Gastroesophageal sphincter (tissue), 4 donors: Measurements from ENCODE around the gene TNRC6B. TPM values are rescaled to one million over a fixed set of nuclear protein-coding genes. Genes with fewer than 3 reads are reported as not detected.
"Not testable (repeated sequence)": the region's sequence is repeated elsewhere in the genome, so short reads cannot be mapped to it uniquely, and the experiment has no call there.

Source experiments
- ATAC-seq: fragments of 150-250 bp; one replicate; pipeline ENCODE4 v1.9.1; 2016; ENCODE audit warnings: mild to moderate bottlenecking, moderate library complexity
- H3K27ac ChIP-seq, 4 donors: fragments of 200-600 bp; sonication (generic) in 3 of 4; 1 replicate in 3 of 4; 2 replicates in 1 of 4; pipeline ENCODE4 v1.5.1; 2016 to 2019
- H3K27me3 ChIP-seq: fragments of 200-600 bp; sonication (generic); one replicate; pipeline ENCODE4 v1.5.1; 2019
- H3K36me3 ChIP-seq, 2 donors: fragments of 200-600 bp; sonication (generic); one replicate each; pipeline ENCODE4 v1.5.1; 2019; ENCODE audit warnings: control low read depth in 1 of 2
- H3K4me1 ChIP-seq, 3 donors: fragments of 200-600 bp; sonication (generic); 1 replicate in 2 of 3; 2 replicates in 1 of 3; pipeline ENCODE4 v1.5.1; 2016 to 2019; ENCODE audit warnings: control low read depth in 2 of 3
- H3K4me3 ChIP-seq, 2 donors: fragments of 200-600 bp; sonication (generic); one replicate each; pipeline ENCODE4 v1.5.1; 2019; ENCODE audit warnings: mild to moderate bottlenecking in 1 of 2, moderate library complexity in 1 of 2
- H3K9me3 ChIP-seq, 3 donors: fragments of 200-600 bp; sonication (generic); one replicate each; pipeline ENCODE4 v1.5.1; 2017 to 2019; ENCODE audit warnings: control low read depth in 2 of 3
- CTCF ChIP-seq, 4 experiments: fragments of 200-600 bp in 2 of 4; fragments of 450-650 bp in 2 of 4; sonication (generic) in 1 of 4; IDR thresholded peaks; one replicate each; pipeline ENCODE4 v1.5.1; 2017 to 2019; ENCODE audit warnings: antibody characterized with exemption in 4 of 4, mild to moderate bottlenecking in 2 of 4, moderate library complexity in 2 of 4
- EP300 ChIP-seq: sonication (generic); formaldehyde crosslinking; IDR thresholded peaks from one replicate; pipeline ENCODE4 v1.6.1; 2017; ENCODE audit warnings: antibody characterized with exemption, mild to moderate bottlenecking
- POLR2A ChIP-seq, 2 donors: fragments of 450-650 bp; IDR thresholded peaks; one replicate each; pipeline ENCODE4 v1.6.1; 2017; ENCODE audit warnings: antibody characterized with exemption in 2 of 2, mild to moderate bottlenecking in 2 of 2, moderate library complexity in 1 of 2
- POLR2AphosphoS5 ChIP-seq: sonication (generic); formaldehyde crosslinking; IDR thresholded peaks from one replicate; pipeline ENCODE4 v1.6.1; 2017; ENCODE audit warnings: antibody characterized with exemption
- WGBS, 2 donors: methylation state at CpG; one replicate each; pipeline ENCODE4 v1.1.5; 2018; ENCODE audit warnings: low coverage in 1 of 2; 5-methylcytosine and 5-hydroxymethylcytosine counted together
- total RNA-seq, 4 donors: library from RNA; depleted of rRNA; stranded (reverse); fragments of >200 nt; gene quantifications; one replicate each; pipeline ENCODE4 v1.1.0, GENCODE V29; 2016

TNRC6B gene
- total RNA-seq, 4 donors from 2014 or later: 32.4 to 71.2 (median 60.7) TPM

- H3K4me1 ChIP-seq: peaks cover 9 to 94% (median 30%) of the 10 kb centered on the region in 3 donors
- WGBS, 2 donors: 42 to 73% methylated on average over 4 to 5 of the region's 5 CpGs
Measured at GRCh38 chr22:40221055-40221414, 43.3 kb downstream of the TNRC6B start.

DNA sequence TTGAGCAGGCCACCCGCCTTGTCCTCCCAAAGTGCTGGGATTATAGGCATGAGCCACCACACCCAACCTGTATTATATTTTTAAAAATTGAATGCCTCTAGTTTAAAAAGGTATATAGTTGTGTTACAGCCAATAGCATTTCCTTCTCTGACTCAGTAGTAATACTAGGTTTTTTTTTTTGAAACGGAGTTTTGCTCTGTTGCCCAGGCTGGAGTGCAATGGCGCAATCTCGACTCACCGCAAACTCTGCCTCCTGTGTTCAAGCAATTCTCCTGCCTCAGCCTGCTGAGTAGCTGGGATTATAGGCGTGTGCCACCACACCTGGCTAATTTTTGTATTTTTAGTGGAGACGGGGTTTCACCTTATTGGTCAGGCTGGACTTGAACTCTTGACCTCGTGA, 45.3 kb downstream of the TNRC6B start:
- 92 to 95% methylated on average over 6 to 8 of the region's 8 CpGs for WGBS, 2 donors
- ATAC-seq, H3K36me3 ChIP-seq, H3K4me3 ChIP-seq, H3K27me3 ChIP-seq, H3K9me3 ChIP-seq: not testable (repeated sequence)
- Histone ChIP-seq H3K4me1 (peaks cover 9 to 91% (median 28%) of the 10 kb centered on the region in 3 donors), H3K27ac (peak overlapping the region in 1 of 4 donors; percentile 84)

More at GRCh38 chr22:40221055-40221414, 43.3 kb downstream of the TNRC6B start:
- Histone ChIP-seq H3K9me3 (no peaks in the 10 kb centered on the region), H3K4me3 (peak overlapping the region in 1 of 2 donors; percentile 14), H3K27ac (peak overlapping the region; percentile 78 to 92 (median 83)), H3K36me3 (no peaks in the 10 kb centered on the region), H3K27me3 (no peaks in the 10 kb centered on the region)
- no peak for ATAC-seq
- TF ChIP-seq EP300: no peak
- TF ChIP-seq POLR2A (IDR thresholded peaks at IDR 0.05): no peak
- TF ChIP-seq CTCF (IDR thresholded peaks at IDR 0.05): no peak
- no peak for TF ChIP-seq POLR2AphosphoS5

- ATAC-seq: no peak
- Histone ChIP-seq H3K4me3 (no peak overlapping the region), H3K27ac (no peak overlapping the region), H3K27me3 (no peaks in the 10 kb centered on the region), H3K36me3 (peaks cover 0 to 2% of the 10 kb centered on the region in 2 donors), H3K9me3 (no peaks in the 10 kb centered on the region), H3K4me1 (peaks cover 9 to 85% (median 22%) of the 10 kb centered on the region in 3 donors)
- TF ChIP-seq POLR2AphosphoS5 (no peak), EP300 (no peak), POLR2A (IDR thresholded peaks at IDR 0.05) (no peak), CTCF (IDR thresholded peaks at IDR 0.05) (no peak)
- 61 to 73% methylated on average over 6 of the region's 6 CpGs for WGBS, 2 donors
Measured at GRCh38 chr22:40224702-40225101, 47.0 kb downstream of the TNRC6B start.

DNA sequence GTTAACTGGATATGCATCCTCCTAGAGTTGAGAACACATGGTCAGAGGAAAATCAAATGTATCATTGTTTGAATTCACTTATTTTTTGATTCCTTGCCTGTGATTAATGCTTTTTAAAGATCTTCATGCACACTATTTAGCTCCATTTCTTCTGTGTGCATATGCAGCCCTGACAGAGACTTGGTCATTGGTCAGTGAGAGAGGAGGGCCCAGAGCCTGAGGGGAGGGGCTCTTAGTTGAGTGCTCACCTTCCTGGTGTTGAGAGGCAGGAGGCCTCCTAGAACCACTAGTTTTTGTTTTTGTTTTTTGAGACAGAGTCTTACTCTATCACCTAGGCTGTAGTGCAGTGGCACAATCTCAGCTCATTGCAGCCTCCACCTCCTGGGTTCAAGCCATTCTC, 48.9 kb downstream of the TNRC6B start:
- TF ChIP-seq POLR2AphosphoS5: no peak

DNA sequence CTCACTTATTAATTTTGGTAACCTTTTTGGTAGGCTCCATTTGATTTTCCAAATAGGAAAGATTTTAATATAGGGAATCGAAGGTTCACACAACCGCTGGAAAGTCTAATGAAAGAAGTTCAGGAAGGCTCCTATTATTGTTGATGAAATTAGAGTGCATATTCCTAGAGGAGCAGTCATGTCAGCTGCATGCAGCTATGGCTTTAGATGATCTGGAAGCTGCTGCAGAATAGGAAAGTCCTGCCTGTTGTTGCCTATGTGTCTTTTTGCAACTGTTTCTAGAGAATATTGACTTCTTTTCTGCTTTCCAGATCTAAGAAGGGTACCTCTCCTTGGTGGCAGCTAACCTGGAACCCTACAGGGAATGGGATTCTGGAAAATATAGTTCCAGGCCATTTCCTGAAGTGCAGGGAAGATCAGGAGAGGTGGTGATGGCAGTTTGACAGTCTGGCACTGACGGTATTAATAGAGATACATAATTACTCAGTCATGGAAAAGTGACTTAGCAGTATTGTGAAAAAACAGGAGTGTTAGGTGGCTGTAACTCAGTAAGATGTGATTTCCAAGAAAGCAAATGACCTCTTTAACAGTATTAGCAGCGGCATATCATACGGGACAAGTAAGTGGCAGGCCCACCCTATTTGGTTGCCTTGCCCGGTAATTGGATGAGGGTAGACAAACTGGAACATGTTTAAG, 54.0 kb downstream of the TNRC6B start:
- Histone ChIP-seq H3K36me3 (peaks cover 0 to 38% of the 10 kb centered on the region in 2 donors), H3K4me1 (peaks cover 0 to 37% (median 5%) of the 10 kb centered on the region in 3 donors), H3K27me3 (no peaks in the 10 kb centered on the region), H3K27ac (no peak overlapping the region), H3K4me3 (no peak overlapping the region), H3K9me3 (no peaks in the 10 kb centered on the region)
- no peak for TF ChIP-seq EP300
- no peak for ATAC-seq
- 90% methylated on average over 6 of the region's 6 CpGs for WGBS, 2 donors

More for the DNA sequence above, 48.9 kb downstream of the TNRC6B start:
- H3K9me3 ChIP-seq: no peaks in the 10 kb centered on the region
- H3K27me3 ChIP-seq: no peaks in the 10 kb centered on the region
- H3K4me3 ChIP-seq: no peak overlapping the region
- peaks cover 0 to 10% of the 10 kb centered on the region in 2 donors for H3K36me3 ChIP-seq
- peaks cover 0 to 66% (median 8%) of the 10 kb centered on the region in 3 donors for H3K4me1 ChIP-seq
- no peak overlapping the region for H3K27ac ChIP-seq
- ATAC-seq: no peak

DNA sequence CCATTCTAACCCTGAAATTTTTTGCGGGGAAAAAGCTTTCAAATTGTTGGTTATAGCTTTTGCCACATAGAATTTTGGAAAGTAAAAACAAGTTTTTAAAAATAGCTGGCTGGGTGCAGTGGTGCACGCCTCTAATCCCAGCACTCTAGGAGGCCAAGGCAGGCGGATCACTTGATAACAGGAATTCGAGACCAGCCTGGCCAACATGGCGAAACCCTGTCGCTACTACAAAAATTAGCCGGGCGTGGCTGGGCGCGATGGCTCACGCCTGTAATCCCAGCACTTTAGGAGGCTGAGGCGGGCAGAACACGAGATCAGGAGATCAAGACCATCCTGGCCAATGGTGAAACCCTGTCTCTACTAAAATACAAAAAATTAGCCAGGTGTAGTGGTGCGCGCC, 54.9 kb downstream of the TNRC6B start:
- no peak for ATAC-seq
- 40 to 100% methylated on average over 3 to 7 of the region's 15 CpGs for WGBS, 2 donors
- H3K4me3 ChIP-seq: no peak overlapping the region
- no peak overlapping the region for H3K27ac ChIP-seq
- H3K27me3 ChIP-seq: no peaks in the 10 kb centered on the region
- H3K4me1 ChIP-seq: peaks cover 0 to 43% (median 5%) of the 10 kb centered on the region in 3 donors
- H3K36me3 ChIP-seq: peaks cover 0 to 40% of the 10 kb centered on the region in 2 donors
- TF ChIP-seq POLR2A (IDR thresholded peaks at IDR 0.05) (no peak), POLR2AphosphoS5 (no peak), CTCF (IDR thresholded peaks at IDR 0.05) (no peak), EP300 (no peak)
- H3K9me3 ChIP-seq: no peaks in the 10 kb centered on the region
